Astrocyte (in vitro differentiated cells and primary cell): ENCODE measurements around the gene NPPB. TPM values are rescaled to one million over a fixed set of nuclear protein-coding genes. Genes with fewer than 3 reads are reported as not detected.

Source experiments
- DNase-seq: peaks from one replicate; pipeline ENCODE4 v3.0.0-alpha.2; 2010; ENCODE audit warnings: low read depth
- FAIRE-seq: peaks from 2 replicates; lab custom pipeline; 2011; peaks lifted over from hg19 to GRCh38; lab: Jason Lieb, UNC
- H2AFZ ChIP-seq: 2 replicates; pipeline ENCODE4 v1.6.0; 2012; ENCODE audit warnings: low read depth, low read length, inconsistent platforms
- H3K27ac ChIP-seq: 2 replicates; pipeline ENCODE4 v1.5.1; 2011; ENCODE audit warnings: low read depth, low read length, inconsistent platforms
- H3K27me3 ChIP-seq: 2 replicates; pipeline ENCODE4 v1.6.0; 2011; ENCODE audit warnings: low read length, inconsistent platforms; ENCODE audit not compliant: insufficient read depth
- H3K36me3 ChIP-seq: 2 replicates; pipeline ENCODE4 v1.5.1; 2011; ENCODE audit warnings: low read length, inconsistent platforms; ENCODE audit not compliant: insufficient read depth
- H3K4me1 ChIP-seq: 2 replicates; pipeline ENCODE4 v1.5.1; 2011; ENCODE audit warnings: low read length, inconsistent platforms; ENCODE audit not compliant: insufficient read depth
- H3K4me2 ChIP-seq: 2 replicates; pipeline ENCODE4 v1.6.0; 2012; ENCODE audit warnings: low read length, inconsistent platforms
- H3K4me3 ChIP-seq: 2 replicates; pipeline ENCODE4 v1.5.1; 2011; ENCODE audit warnings: low read depth, mild to moderate bottlenecking, low read length, inconsistent platforms; ENCODE audit not compliant: insufficient read depth
- H3K79me2 ChIP-seq: 2 replicates; pipeline ENCODE4 v1.6.0; 2012; ENCODE audit warnings: mild to moderate bottlenecking, low read length, inconsistent platforms; ENCODE audit not compliant: insufficient read depth
- H3K9ac ChIP-seq: 2 replicates; pipeline ENCODE4 v1.6.0; 2012; ENCODE audit warnings: mild to moderate bottlenecking, low read length, inconsistent platforms
- H3K9me3 ChIP-seq: 2 replicates; pipeline ENCODE4 v1.5.1; 2012; ENCODE audit warnings: low read depth, mild to moderate bottlenecking, low read length, inconsistent platforms; ENCODE audit not compliant: insufficient read depth
- H4K20me1 ChIP-seq: 2 replicates; pipeline ENCODE4 v1.6.0; 2012; ENCODE audit warnings: low read length, inconsistent platforms; ENCODE audit not compliant: insufficient read depth
- H3K27ac Mint-ChIP-seq: one replicate; pipeline ENCODE4 v1.8.0; 2021; ENCODE audit warnings: mild to moderate bottlenecking, mixed read lengths; ENCODE audit not compliant: unreplicated experiment
- H3K27me3 Mint-ChIP-seq: one replicate; pipeline ENCODE4 v1.8.0; 2021; ENCODE audit warnings: low read depth, mixed read lengths; ENCODE audit not compliant: unreplicated experiment
- H3K36me3 Mint-ChIP-seq: one replicate; pipeline ENCODE4 v1.8.0; 2021; ENCODE audit warnings: low read depth, mixed read lengths; ENCODE audit not compliant: unreplicated experiment
- H3K4me1 Mint-ChIP-seq: one replicate; pipeline ENCODE4 v1.8.0; 2021; ENCODE audit warnings: low read depth, mixed read lengths; ENCODE audit not compliant: unreplicated experiment
- H3K4me3 Mint-ChIP-seq: one replicate; pipeline ENCODE4 v1.8.0; 2021; ENCODE audit warnings: mild to moderate bottlenecking, moderate library complexity, mixed read lengths; ENCODE audit not compliant: unreplicated experiment
- H3K9me3 Mint-ChIP-seq: one replicate; pipeline ENCODE4 v1.8.0; 2021; ENCODE audit warnings: mild to moderate bottlenecking, mixed read lengths; ENCODE audit not compliant: unreplicated experiment
- CTCF ChIP-seq: IDR thresholded peaks from 2 replicates; pipeline ENCODE4 v1.5.1; 2011; ENCODE audit warnings: low read depth, mild to moderate bottlenecking, inconsistent platforms, low read length, moderate library complexity; ENCODE audit not compliant: insufficient read depth
- EZH2 ChIP-seq: IDR thresholded peaks from 2 replicates; pipeline ENCODE4 v1.6.1; 2012; ENCODE audit warnings: mild to moderate bottlenecking, low read length, inconsistent platforms; ENCODE audit not compliant: insufficient read depth
- total RNA-seq: library from RNA; stranded (reverse); gene quantifications from 2 replicates; pipeline ENCODE4 v1.2.1, GENCODE V29; 2021

The NPPB gene
- total RNA-seq, 1 donor from 2014 or later: 449 TPM

- no peak overlapping the region for H3K4me2 ChIP-seq
- H3K4me1 ChIP-seq: no peaks in the 10 kb centered on the region
- no peak overlapping the region for H2AFZ ChIP-seq
- peaks cover 16% of the 10 kb centered on the region for H3K27me3 Mint-ChIP-seq
- no peaks in the 10 kb centered on the region for H3K36me3 ChIP-seq
- no peak overlapping the region for H3K9ac ChIP-seq
- peaks cover 2% of the 10 kb centered on the region for H3K27me3 ChIP-seq
- no peaks in the 10 kb centered on the region for H4K20me1 ChIP-seq
- no peak overlapping the region for H3K4me3 Mint-ChIP-seq
- no peaks in the 10 kb centered on the region for H3K79me2 ChIP-seq
- TF ChIP-seq CTCF (no peak), EZH2 (no peak)
- no peaks in the 10 kb centered on the region for H3K36me3 Mint-ChIP-seq
- no peaks in the 10 kb centered on the region for H3K9me3 Mint-ChIP-seq
- FAIRE-seq (no peak), DNase-seq (no peak)
- H3K4me3 ChIP-seq: no peak overlapping the region
- no peak overlapping the region for H3K27ac Mint-ChIP-seq
- peaks cover 5% of the 10 kb centered on the region for H3K4me1 Mint-ChIP-seq
- no peaks in the 10 kb centered on the region for H3K9me3 ChIP-seq
- no peak overlapping the region for H3K27ac ChIP-seq
Measured at GRCh38 chr1:11882814-11883538, 24.2 kb upstream of the NPPB start.

GRCh38 chr1:11881749-11882441 lies 23.1 kb upstream of the NPPB start:
- no peak for DNase-seq
- no peak overlapping the region for H3K4me3 Mint-ChIP-seq
- H3K4me1 Mint-ChIP-seq: peaks cover 5% of the 10 kb centered on the region
- Histone ChIP-seq H3K79me2 (no peaks in the 10 kb centered on the region), H3K36me3 (no peaks in the 10 kb centered on the region), H3K9me3 (no peaks in the 10 kb centered on the region), H4K20me1 (no peaks in the 10 kb centered on the region), H3K4me1 (no peaks in the 10 kb centered on the region), H3K4me3 (no peak overlapping the region), H2AFZ (no peak overlapping the region), H3K4me2 (no peak overlapping the region), H3K9ac (no peak overlapping the region), H3K27me3 (peaks cover 2% of the 10 kb centered on the region), H3K27ac (no peak overlapping the region)
- H3K27me3 Mint-ChIP-seq: peaks cover 24% of the 10 kb centered on the region
- no peak for TF ChIP-seq EZH2
- TF ChIP-seq CTCF: no peak
- no peak for FAIRE-seq
- no peak overlapping the region for H3K27ac Mint-ChIP-seq
- H3K9me3 Mint-ChIP-seq: no peaks in the 10 kb centered on the region
- H3K36me3 Mint-ChIP-seq: no peaks in the 10 kb centered on the region
